Measurements from ENCODE around the gene EVC.

The EVC gene

DNA sequence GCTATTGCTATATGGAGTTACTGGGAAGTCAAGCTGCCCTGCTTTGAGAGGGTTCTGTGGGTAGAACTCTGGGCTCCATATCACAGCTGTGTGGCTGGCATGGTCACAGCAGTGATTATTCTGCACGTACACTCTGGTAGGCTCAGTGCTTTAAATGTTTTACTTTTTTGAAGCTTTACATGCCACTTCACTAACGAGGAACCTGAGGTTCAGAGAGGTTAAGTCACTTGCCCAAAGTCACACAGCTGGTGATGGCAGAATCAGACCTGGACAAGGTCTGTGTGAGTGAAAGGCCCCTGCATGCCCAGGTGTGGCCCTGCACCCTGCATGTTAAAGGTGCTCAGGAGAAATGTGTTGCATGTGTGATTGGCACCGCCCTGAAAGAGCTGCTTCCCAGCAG lies 24.5 kb downstream of the EVC start:
- DNase-seq: no peak

DNA sequence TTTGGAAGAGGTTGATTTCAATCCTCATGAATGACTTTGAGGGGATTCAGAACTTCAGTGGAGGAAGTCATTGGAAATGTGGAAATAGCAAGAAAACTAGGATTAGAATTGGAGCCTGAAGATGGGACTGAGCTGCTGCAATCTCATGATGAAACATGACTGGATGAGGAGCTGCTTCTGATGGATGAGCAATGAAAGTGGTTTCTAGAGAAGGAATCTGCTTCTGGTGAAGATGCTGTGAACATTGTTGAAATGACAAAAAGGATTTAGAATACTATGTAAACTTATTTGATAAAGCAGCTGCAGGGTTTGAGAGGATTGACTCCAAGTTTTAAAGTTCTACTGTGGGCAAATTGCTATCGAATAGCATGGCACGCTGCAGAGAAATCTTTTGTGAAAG lies 27.1 kb downstream of the EVC start:
- DNase-seq: no peak

DNA sequence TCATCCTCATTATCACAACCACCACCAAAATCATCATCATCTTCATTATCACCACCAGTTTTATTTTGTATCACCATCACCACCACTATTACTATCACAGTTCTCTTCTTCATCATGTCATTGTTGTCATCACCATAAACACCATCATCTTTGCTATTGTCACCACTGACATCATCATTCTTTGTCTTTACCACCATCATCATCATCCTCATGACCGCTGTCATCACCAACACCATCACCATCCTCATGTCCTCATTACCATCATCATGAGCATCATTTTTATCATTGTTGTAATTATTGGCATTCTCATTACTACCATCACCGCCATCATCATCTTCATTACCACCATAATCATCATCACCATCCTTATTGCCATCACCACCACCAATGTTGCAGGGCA lies 31.4 kb downstream of the EVC start:
- DNase-seq: no peak

DNA sequence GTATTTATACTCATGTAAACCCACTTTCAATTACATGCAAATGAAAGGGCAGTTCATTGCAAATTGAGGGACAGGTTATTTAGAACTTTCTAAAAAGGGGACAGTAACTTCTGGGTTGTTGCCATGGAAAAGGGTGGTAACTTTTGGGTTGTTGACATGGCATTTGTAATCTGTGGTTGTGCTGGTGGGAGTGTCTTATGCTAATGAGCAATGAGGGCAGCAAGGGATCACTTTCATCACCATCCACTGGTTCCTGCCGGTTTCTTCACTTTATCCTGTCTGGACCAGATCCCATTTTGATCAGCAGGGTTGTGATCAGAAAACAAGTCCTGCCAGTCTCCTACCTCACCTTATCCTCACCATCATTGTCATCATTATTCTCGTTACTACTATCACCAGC lies 32.0 kb downstream of the EVC start:
- no peak for DNase-seq

DNA sequence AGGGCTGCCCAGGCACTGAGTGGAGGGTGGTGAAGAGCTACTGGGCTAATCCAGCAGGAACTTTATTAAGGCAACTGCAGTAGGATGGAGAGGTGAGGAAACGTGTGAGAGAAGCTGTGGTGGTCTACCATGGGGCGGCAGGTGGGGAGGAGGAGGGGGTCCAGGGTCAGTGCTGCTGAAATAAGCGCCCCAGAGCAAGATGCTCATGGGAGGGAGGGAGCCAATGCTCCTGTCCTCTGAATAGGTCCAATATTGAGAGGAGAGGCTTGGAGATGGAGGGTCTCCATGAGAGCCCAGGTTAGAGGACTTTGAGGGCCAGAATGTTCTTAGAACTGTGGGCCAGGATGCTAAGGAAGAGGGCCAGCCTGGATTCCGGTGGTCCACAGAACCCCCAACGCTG lies 35.2 kb downstream of the EVC start:
- no peak for DNase-seq

DNA sequence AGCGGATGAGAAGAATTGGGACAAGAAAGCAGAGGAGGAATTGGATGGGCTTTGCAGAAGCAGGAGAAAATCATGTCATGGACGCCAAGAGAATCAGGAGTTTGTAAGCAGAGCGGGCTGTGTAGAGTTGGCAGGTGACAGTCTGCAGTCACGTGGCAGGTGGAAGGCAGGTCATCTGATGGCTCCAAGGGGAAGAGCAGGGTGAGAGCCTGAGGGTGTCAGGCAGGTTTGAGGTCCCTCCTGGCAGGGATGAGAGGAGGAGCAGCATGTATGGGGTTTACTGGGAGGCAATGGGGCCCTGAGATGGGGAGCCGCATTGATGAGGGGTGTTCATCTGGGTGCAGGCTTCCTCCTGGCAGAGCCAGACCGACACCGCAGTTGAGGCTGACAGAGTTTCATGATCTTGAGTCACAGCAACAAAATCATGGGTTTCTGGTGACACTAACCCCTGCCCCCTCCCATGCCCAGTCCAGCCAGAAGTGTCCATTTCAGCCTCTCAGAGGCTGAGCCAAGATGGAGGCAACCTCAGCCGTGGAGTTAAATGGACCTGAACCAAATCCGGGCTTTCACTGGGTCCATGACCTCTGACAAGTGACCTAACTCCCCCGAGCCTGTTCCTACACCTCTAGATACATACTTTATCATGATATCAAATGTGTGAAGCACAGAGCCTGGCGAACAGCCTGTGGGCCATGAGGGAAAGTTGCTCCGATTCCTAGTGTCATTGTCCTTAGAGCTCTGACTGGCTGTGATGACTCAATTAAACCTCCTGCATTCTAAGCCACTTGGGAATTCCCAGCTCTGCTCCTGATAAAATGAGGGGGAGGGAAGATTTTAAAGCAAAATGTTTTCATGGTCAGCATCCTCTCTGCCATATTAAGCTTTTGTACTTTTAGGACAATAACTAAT lies 36.1 kb downstream of the EVC start:
- DNase-seq: no peak

DNA sequence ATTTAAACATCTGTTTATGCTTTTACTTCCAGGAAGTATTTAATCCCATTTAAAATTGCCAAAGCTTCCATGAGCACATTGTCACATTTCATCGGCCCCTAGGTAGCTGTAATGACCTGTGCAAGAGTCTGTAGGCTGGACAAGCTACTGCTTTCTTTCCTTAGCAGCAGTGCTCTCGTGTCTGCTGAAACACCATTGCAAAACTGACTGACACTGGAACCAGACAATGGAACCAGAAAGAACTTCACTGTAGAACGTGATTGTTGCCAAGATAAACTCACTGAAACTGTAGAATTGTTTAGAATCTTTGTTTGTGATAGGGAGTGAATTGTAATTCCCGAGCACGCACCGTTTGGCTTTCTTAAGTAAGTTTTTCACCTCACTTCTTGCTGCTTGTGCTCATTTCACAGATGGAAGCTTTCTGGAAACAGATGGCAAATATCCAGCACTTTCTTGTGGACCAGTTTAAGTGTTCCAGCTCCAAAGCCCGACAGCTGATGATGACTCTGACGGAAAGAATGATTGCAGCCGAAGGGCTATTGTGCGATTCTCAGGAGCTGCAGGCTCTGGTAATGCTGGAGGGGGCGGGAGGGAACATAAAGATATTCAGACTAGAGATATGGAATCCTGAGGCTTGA lies 36.9 kb downstream of the EVC start:
- no peak for DNase-seq

DNA sequence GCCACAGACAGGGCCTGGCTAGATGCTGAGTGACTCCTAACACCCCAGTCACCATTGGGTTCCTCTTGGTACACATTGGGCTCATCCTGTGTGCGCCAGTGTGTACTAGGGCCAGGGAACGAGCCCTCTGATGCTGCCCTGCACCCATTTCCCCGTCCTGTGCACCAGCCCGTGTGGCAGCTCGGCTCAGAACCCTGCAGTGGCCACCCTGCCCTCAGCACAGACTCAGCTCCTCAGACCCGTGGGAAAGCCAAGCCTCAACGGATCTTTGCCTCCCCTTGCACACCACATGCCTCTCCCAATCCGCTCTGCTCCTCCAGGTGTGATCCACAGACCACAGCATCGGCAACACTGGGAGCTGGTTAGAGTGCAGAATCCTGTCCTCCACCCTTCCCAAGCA lies 38.6 kb downstream of the EVC start:
- DNase-seq: no peak

DNA sequence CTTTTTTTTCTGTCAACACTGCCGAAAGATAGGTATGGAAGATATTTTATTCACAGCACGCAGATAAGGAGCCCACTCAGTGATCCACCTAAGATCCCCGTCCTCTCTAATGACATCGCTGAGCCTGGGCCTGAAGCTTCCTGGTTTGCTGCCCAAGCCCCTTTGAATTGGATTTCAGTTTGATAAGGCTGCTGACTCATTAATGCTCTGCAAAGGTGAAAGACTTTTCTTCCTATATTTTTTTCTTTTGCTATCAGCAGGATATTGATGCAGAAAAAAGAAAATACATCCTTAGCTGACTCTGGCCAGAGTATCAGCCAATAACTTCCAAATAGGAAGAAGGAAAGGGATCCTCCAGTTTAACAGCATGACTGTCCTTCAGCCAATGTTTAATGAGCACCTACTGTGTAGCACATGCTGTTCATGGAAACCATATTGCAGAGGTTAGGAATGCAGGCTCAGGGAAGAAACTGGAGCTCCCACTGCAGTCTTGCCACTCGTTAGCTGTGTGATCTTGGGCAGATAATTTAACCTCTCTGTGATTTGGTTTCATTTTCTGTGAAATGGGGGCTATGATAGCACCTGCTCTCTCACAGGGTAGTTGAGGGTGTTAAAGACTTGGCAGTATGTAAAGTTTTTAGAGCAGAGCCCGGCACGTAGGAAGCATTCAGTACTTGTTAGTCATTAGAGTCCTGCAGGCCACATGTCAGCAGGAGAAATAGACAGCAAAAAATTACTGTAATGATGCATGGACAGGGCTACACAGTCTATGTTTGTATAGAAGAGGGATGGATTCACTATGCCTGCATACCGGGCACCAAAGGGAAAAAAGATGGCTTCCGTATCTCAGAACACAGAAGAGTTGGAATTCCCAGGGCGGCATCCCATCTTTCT lies 39.3 kb downstream of the EVC start:
- no peak for DNase-seq

DNA sequence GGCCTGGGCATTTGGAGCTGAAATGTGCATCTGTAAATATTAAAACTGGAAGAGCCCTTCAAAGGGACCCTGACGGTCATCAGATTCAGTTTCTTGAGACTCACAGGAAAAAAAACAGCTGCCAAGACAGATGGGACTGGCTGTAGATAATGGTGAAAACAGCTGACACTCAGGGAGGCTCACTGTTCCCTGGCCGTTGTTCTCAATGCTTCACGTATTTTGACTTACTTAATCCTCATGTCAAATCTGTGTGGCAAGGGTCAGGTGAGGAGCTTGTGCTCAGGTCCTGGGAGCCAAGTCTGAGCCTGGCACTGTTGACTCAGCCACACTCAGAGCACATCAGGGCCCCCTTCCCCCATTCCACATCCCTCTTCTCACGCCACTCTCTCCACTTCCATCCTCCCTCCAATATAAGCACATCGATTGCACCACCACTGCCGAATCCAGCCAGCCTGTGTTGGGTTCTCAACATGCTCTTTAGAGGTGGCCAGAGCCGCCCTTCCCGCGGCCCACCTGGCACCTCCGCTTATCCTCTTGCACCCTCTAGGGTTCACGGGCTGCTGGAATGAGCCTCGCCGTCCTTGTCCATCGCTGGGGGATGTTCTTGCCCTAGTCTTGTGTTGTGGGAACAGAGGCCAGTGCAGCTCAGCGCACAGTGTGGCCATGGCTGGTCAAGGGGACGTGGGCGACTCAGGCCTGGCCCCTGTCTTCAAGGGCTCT lies 40.1 kb downstream of the EVC start:
- DNase-seq: no peak

DNA sequence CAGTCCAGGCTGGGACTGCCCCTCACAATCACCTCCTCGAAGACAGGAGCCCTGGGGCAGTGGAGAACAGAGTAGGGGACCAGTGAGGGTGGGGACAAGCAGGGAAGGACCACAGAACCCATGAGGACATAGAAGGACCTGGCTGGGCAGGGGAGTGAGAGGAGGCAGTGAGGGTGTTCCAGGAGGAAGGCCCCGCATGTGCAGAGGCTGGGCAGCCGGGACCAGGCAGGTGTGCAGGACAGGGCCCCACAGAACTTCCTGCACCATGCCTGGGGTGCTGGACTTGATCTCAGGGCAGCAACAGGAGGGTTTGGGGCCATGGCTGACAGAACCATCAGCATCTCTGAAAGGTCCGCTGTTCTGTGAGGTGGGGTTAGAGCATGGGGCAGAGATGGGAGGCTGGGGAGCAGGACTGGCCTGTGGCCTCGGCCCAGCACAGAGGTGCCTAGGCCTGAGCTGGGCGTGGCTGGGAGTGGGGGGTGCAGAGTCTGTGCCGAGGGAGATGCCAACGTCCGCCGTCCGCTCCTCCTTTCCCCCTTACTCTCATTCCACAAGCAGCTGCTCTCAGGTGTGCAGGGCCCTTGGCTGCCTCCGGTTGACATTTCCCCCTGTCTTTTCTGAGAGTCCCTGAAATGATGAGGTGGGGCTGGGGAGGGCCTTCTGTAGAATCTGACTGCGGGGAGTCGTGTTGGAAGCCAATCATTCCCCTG lies 40.8 kb downstream of the EVC start:
- no peak for DNase-seq

DNA sequence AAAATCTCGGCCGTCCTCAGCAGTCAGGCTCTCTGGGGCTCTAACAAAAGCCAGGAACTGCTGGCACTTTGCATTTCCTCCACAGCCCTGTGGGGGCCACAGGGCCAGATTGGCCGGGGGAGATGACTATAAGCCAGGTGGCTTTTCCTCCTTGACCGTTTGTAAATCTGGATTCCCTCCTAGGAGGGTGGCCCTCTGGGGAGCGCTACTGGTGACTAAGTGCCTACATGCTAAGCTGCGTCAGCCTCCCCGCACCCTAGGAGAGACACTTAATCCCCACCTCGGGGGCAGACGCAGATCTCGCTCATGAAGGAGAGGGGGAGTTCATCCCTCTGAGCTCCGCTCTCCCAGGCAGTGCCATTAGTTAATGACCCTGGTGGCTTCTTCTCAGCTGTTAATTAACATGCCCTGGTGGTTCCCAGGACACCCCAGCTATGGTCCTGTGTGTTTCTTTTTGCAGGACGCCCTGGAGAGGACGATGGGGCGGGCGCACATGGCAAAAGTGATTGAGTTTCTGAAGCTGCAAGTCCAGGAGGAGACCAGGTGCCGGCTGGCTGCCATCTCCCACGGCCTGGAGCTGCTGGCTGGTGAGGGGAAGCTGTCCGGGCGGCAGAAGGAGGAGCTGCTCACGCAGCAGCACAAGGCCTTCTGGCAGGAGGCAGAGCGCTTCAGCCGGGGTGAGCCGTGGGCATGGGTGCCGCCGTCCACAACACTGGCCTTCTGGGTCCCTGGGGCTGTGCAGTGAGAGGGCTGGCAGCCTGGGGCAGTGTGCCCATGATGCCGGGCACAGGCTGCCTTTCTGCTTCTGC lies 41.6 kb downstream of the EVC start:
- no peak for DNase-seq

DNA sequence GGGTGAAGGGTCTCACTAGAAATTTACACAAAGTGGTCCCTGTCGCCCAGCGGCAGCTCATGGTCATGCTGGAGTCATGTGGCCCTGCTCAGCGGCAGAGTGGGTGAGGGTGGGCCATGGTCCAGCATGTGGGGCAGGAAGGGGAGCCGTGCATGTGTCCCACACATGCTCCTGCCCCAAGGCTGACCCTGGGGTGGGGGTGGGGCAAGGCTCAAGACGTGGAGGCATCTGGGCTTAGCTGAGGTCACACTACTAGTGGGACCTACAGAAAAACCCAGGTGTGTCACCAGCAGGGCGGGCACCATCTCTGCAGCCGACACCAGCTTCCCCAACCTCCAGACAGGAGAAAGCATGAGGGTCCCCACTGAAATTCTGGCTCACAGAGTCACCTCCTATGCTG lies 42.4 kb downstream of the EVC start:
- no peak for DNase-seq

DNA sequence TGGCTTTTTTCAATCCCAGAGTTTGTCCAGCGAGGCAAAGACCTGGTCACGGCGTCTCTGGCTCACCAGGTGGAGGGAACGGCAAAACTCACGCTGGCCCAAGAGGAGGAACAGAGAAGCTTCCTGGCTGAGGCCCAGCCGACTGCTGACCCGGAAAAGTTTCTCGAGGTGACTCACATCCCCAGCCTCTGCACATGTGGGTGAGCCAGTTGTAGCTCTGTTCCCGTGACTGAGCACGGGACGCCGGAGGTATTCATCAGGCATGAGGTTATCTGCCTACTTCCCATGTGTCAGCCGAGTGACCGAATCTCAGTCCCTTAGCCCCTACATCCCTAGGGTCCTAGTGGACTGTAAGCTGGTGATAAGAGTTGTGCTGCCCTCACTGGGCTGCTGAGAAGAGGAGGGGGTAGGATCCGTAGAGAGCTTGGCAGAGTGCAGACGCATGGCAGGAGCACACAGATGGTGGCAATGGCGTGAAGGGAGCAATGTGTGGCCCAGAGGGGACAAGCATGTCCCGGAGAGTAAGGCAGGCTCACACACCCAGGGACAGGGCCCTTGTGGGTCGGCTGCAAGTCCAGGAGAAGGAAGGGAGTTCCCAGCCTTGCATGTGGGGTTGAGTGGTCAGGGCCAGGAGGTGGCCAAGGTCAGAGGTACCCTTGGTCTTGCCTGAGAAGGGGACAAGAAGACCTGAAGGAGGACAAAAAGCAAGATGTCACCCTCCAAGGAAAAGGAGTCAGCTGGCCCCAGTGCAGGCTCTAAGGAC lies 42.9 kb downstream of the EVC start:
- no peak for DNase-seq

DNA sequence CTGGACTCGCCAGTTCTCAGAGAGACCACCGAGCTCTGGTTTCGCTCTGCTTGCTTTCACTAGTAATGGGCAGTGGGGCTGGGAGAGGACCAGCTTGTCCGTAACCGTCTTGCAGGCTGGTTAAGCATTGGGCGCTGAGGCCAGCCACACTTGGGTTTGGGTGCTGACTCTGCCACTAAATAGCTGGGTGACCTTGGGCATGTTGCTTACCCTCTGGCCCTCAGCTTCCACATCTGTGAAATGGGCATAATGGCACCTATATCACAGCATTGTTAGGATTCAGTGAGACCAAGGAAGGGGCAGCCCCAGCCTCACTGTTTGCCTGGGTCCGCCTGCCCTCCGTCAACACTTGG lies 43.5 kb downstream of the EVC start:
- no peak for DNase-seq

DNA sequence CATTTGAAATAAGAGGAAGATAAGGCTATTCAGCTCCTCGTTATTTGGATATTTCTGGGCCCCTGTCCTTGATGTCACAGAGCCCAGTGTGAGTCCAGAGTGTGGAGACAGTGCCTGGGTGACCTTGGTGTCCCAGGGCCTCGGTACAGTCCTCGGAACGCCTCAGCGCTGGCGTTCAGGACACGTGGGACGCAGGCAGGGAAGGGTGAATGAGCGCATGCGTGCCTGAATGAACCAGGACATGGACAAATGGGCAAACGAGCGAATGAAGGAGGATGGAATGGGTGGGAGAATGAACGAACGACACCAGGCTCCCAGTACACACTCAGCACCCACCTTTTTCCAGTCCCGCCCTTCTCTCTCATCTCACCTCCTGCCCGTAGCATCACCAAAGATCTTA lies 44.2 kb downstream of the EVC start:
- no peak for DNase-seq

DNA sequence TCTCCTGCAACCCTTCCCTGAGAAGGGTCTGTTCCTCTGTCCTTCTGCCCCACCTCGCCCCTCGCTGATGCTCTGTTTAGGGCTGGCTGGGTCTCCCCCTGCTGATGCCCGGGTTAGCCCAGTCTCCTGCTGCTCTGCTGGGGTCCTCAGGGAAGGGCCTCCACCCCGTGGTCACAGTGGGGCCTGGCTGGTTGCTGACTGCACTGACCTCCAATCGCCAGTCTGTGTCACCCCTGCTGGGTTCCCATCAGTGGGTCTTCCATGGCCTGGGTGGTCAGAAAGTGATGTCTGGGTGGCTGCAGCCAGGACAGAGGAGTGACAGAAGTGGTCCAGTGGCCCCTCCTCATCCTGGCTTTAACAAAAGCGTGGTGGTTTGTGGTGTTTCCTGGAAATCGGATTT lies 44.7 kb downstream of the EVC start:
- no peak for DNase-seq

DNA sequence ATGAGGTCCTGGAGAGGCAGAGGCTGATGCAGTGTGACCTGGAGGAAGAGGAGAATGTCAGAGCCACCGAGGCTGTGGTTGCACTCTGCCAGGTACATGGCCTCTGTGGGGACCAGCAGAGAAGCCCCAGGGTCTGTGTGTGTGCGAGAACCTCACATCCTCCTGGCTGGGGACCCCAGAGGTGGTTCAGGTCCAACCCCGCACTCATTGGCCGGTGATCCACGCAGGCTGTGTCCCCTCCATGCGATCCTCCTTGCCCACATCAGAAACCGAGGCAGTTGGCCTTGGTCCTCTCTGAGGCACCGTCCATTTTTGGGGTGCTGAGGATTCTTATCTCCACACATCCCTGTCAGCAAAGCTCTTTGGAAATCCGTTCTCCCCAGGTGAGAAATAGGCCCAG lies 45.3 kb downstream of the EVC start:
- DNase-seq: no peak

DNA sequence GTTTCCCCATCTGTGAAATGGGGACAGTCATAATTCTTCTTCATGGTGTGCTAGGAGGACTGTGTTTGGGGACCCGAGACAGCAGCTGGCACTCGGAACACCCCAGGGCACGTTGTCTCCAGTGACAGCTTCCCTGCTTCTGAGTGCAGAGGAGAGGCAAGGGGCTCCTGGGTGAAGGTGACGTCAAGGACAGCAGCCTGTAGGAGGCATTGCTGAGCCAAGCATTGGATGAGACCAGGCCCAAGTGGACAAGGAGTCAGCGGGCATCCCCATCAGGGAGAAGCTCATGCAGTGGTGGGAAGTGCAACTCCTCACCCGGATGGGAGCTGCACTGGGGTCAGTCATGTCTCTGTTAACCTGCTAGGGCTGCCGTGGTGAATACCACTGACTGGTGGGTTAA lies 46.1 kb downstream of the EVC start:
- no peak for DNase-seq

DNA sequence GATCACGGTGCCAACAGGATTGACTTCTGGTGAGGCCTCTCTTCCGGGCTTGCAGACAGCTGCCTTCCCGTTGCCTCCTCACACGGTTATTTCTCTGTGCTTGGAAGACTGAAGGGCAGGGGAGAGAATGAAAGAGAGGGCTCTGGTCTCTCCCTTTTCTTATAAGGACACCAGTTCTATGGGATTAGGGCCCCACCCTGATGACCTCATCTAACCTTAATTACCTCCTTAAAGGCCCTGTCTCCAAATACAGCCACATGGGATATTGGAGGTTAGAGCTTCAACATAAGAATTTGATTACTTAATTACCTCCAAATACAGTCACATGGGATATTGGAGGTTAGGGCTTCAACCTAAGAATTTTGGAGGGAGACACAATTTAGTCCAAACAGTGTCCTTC lies 46.5 kb downstream of the EVC start:
- DNase-seq: no peak

DNA sequence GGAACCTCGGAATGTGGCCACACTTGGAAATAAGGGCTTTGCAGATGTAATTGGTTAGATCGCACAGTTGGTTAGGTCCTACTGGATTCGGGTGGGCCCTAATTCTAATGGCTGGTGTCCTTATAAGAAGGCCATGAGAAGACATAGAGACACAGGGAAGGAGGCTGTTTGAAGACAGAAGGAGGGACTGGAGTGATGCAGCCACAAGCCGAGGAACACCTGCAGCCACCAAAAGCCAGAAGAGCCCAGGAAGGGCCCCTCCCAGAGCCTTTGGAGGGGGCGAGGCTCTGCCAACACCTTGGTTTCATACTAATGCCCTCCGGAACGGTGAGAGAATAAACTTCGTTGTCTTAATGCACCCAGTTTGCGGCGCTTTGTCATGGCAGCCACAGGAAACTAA lies 47.0 kb downstream of the EVC start:
- no peak for DNase-seq
